ENCODE results near the gene CEP95.

CEP95 gene

DNA sequence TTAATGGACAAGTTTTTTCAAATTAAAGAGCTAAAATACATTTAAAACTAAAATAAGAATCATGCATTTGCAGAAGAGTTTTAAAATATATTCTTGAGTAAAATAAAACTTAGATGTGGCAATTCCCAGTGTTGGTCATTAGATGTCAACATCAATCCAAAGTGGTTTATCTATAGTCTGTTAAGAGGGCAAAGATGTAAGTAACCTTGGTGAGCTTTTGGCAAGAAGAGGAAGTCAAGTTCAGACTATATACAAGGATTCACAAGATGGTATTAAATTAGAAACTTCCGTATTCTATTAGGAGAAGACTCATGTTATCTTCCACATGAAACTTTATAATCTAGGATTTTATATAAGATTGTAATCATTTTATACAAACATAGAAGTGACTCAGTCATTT, 73.1 kb downstream of the CEP95 start:
- DNase-seq = no peak

DNA sequence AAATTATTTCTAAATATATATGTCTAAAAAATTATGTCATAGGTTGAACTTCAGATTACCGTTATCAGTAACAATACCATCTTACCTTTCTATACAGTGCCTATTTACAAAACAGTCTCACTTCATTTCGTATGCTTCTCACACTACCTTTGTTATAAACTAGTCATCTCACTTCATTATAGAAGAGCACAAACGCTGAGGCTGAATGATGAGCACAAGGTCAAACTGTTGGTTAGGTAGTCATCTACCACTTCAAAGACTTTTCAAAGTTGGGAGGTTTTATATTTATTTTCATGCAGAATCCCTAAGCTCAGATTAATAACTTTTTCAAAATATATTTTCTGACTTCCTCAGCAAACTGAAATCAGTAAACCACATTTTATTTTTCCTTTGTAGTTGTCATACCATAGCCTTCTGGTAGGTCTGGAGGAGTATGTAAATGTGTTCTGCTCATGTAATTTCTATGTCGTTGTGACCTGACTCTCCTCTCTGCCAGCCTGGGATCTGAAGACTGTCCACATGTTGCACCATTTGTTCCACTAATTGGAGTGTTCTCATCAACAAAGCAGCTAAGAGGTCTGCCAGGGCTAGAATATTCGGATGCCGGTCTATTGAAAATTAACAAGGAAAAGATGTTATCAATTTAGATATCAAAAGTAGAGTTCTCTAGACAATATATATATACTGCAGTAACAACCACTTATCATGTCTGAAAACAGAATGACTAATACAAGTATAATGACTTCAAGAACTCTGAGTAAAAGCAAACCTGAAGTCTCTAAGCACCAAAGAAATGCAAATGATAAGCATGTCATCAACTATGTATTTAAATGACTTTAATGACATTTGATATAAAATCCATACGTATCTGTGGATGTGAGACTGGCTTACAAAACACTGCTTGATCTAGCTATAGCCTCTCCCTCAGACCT, 73.9 kb downstream of the CEP95 start:
- DNase-seq = no peak

DNA sequence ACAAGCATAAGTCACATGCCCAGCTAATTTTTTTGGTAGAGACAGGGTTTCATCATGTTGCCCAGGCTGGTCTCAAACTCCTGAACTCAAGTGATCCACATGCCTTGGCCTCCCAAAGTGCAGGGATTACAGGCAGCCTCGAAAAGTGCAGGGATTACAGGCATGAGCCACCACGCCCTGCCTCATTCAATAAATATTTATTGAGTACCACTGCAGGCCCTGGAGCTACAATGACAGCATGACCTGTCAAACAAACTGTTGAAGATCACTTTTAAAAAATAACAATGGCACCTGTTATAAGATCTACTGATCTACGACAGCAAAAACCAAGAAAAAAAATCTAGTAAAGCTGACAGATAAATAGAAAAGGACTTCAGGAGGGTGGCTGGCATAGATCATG, 76.3 kb downstream of the CEP95 start:
- no peak for DNase-seq

DNA sequence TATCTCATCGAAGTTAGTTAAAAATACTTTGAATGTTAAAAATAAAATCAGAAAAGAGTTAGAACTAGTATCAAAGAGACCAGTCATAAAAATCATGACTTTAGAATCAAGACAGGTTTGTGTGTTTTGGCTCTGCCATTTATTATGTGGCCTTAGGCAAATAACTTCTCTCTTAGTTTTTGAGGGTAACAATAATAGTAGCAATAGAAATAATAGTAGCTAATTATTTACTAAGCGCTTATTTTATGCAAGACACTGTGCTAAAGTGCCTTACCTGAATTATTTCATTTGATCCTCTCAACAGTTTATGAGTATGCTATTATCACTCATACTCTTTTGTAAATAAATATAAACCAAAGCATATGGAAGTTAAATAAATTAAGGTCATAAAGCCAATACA, 78.4 kb downstream of the CEP95 start:
- no peak for DNase-seq
